OCI-LY1 (cell line): Measurements from ENCODE around the gene OIT3.

Experiments
- H2AFZ ChIP-seq: fragments of 200-600 bp; sonication (generic), shearing (Covaris generic); 2 replicates; pipeline ENCODE4 v1.6.0; 2014; ENCODE audit warnings: antibody characterized with exemption, mild to moderate bottlenecking, low read length
- H3F3A ChIP-seq: fragments of 200-600 bp; sonication (generic), shearing (Covaris generic); 2 replicates; pipeline ENCODE4 v1.6.0; 2014; ENCODE audit warnings: mild to moderate bottlenecking, antibody characterized with exemption, low read length, moderate library complexity; ENCODE audit not compliant: insufficient read depth
- H3K27ac ChIP-seq: fragments of 200-600 bp; sonication (generic); 2 replicates; pipeline ENCODE4 v1.5.1; 2014; ENCODE audit warnings: low read length, mixed run types, mild to moderate bottlenecking, low read depth; ENCODE audit not compliant: poor library complexity, severe bottlenecking
- H3K27me3 ChIP-seq: fragments of 200-600 bp; sonication (generic); 2 replicates; pipeline ENCODE4 v1.6.0; 2014; ENCODE audit warnings: antibody characterized with exemption, mild to moderate bottlenecking, low read length, moderate library complexity; ENCODE audit not compliant: insufficient read depth
- H3K36me3 ChIP-seq: fragments of 200-600 bp; sonication (generic); 2 replicates; pipeline ENCODE4 v1.6.1; 2014; ENCODE audit warnings: mild to moderate bottlenecking, antibody characterized with exemption, low read length, moderate library complexity, mixed read lengths; ENCODE audit not compliant: insufficient read depth
- H3K4me1 ChIP-seq: fragments of 200-600 bp; sonication (generic); 2 replicates; pipeline ENCODE4 v1.5.1; 2014; ENCODE audit warnings: mild to moderate bottlenecking, low read length, moderate library complexity; ENCODE audit not compliant: insufficient read depth, severe bottlenecking
- H3K4me2 ChIP-seq: fragments of 200-600 bp; sonication (generic), shearing (Covaris generic); 2 replicates; pipeline ENCODE4 v1.6.1; 2014; ENCODE audit warnings: low read length
- H3K4me3 ChIP-seq: fragments of 200-600 bp; sonication (generic); 2 replicates; pipeline ENCODE4 v1.5.1; 2014; ENCODE audit warnings: low read length, low read depth, mild to moderate bottlenecking, mixed read lengths; ENCODE audit not compliant: poor library complexity, severe bottlenecking
- H3K79me2 ChIP-seq: fragments of 200-600 bp; shearing (Covaris generic); 2 replicates; pipeline ENCODE4 v1.6.1; 2016; ENCODE audit warnings: mixed run types, low read length, mixed read lengths; ENCODE audit not compliant: insufficient read depth
- H3K9ac ChIP-seq: fragments of 200-600 bp; sonication (generic), shearing (Covaris generic); 2 replicates; pipeline ENCODE4 v1.6.1; 2014; ENCODE audit warnings: mild to moderate bottlenecking, low read length, mixed read lengths
- H3K9me2 ChIP-seq: fragments of 200-600 bp; sonication (generic), shearing (Covaris generic); 2 replicates; pipeline ENCODE4 v1.6.1; 2014; ENCODE audit warnings: low read depth, mild to moderate bottlenecking, low read length, mixed read lengths
- H3K9me3 ChIP-seq: fragments of 200-600 bp; shearing (Covaris generic); 2 replicates; pipeline ENCODE4 v1.6.1; 2014; ENCODE audit warnings: low read length, mixed read lengths
- H4K20me1 ChIP-seq: fragments of 200-600 bp; sonication (generic), shearing (Covaris generic); 2 replicates; pipeline ENCODE4 v1.6.0; 2016; ENCODE audit warnings: mild to moderate bottlenecking, low read length; ENCODE audit not compliant: insufficient read depth
- CTCF ChIP-seq: fragments of 200-600 bp; sonication (generic), shearing (Covaris generic); IDR thresholded peaks from 2 replicates; pipeline ENCODE4 v1.5.1; 2017; ENCODE audit warnings: mild to moderate bottlenecking, antibody characterized with exemption, low read length, moderate library complexity, mixed read lengths
- EZH2 ChIP-seq: fragments of 200-600 bp; sonication (generic), shearing (Covaris generic); IDR thresholded peaks from 2 replicates; pipeline ENCODE4 v1.8.0; 2017; ENCODE audit warnings: borderline replicate concordance, mixed run types, mild to moderate bottlenecking, antibody characterized with exemption, low read length, moderate library complexity, mixed read lengths

The OIT3 gene

GRCh38 chr10:72906446-72906845 is 12.9 kb downstream of the OIT3 start:
- Histone ChIP-seq H3K36me3 (no peaks in the 10 kb centered on the region), H3K9me2 (no peaks in the 10 kb centered on the region), H4K20me1 (no peaks in the 10 kb centered on the region), H3K4me1 (no peaks in the 10 kb centered on the region), H3K9me3 (no peaks in the 10 kb centered on the region), H3K27me3 (no peaks in the 10 kb centered on the region), H3K79me2 (no peaks in the 10 kb centered on the region), H3K27ac (no peak overlapping the region), H2AFZ (no peak overlapping the region), H3K9ac (no peak overlapping the region), H3K4me3 (no peak overlapping the region), H3K4me2 (no peak overlapping the region), H3F3A (no peaks in the 10 kb centered on the region)
- TF ChIP-seq CTCF: no peak
- TF ChIP-seq EZH2: no peak

- Histone ChIP-seq H3K36me3 (no peaks in the 10 kb centered on the region), H3K4me1 (no peaks in the 10 kb centered on the region), H3K27me3 (no peaks in the 10 kb centered on the region), H3F3A (no peaks in the 10 kb centered on the region), H3K79me2 (no peaks in the 10 kb centered on the region), H3K4me3 (no peak overlapping the region), H2AFZ (no peak overlapping the region), H3K27ac (no peak overlapping the region), H3K9me2 (no peaks in the 10 kb centered on the region), H3K9me3 (no peaks in the 10 kb centered on the region), H3K4me2 (no peak overlapping the region), H4K20me1 (no peaks in the 10 kb centered on the region), H3K9ac (no peak overlapping the region)
- TF ChIP-seq EZH2 (no peak), CTCF (no peak)
Observed at GRCh38 chr10:72910705-72911104, 17.2 kb downstream of the OIT3 start.

- Histone ChIP-seq H3K9me2 (no peaks in the 10 kb centered on the region), H3F3A (no peaks in the 10 kb centered on the region), H3K27me3 (no peaks in the 10 kb centered on the region), H3K9me3 (no peaks in the 10 kb centered on the region), H2AFZ (no peak overlapping the region), H3K36me3 (no peaks in the 10 kb centered on the region), H3K79me2 (no peaks in the 10 kb centered on the region), H4K20me1 (no peaks in the 10 kb centered on the region), H3K9ac (no peak overlapping the region), H3K4me2 (no peak overlapping the region), H3K27ac (no peak overlapping the region), H3K4me3 (no peak overlapping the region), H3K4me1 (no peaks in the 10 kb centered on the region)
- TF ChIP-seq CTCF: no peak
- TF ChIP-seq EZH2: no peak
Observed at GRCh38 chr10:72911758-72912157, 18.2 kb downstream of the OIT3 start.
